Uterus (tissue), 4 donors: ENCODE results near the gene C1orf105. TPM values are rescaled to one million over a fixed set of nuclear protein-coding genes. Genes with fewer than 3 reads are reported as not detected.

Source experiments
- DNase-seq, 2 donors: peaks; one replicate each; pipeline ENCODE4 v3.0.0-alpha.2; 2019 to 2020
- H3K27ac ChIP-seq, 2 donors: fragments of 200-600 bp; sonication (generic); 1 replicate in 1 of 2; 2 replicates in 1 of 2; pipeline ENCODE4 v1.5.1; 2016 to 2018
- H3K27me3 ChIP-seq, 2 donors: fragments of 200-600 bp; sonication (generic); one replicate each; pipeline ENCODE4 v1.5.1; 2018 to 2019; ENCODE audit warnings: control low read depth in 1 of 2
- H3K36me3 ChIP-seq, 2 donors: fragments of 200-600 bp; sonication (generic); one replicate each; pipeline ENCODE4 v1.5.1; 2019; ENCODE audit warnings: control low read depth in 1 of 2
- H3K4me1 ChIP-seq, 2 donors: fragments of 200-600 bp; sonication (generic); one replicate each; pipeline ENCODE4 v1.5.1; 2018 to 2019; ENCODE audit warnings: control low read depth in 1 of 2
- H3K4me3 ChIP-seq, 2 donors: fragments of 200-600 bp; sonication (generic); 1 replicate in 1 of 2; 2 replicates in 1 of 2; pipeline ENCODE4 v1.5.1; 2018 to 2019; ENCODE audit warnings: mild to moderate bottlenecking in 1 of 2
- H3K9me3 ChIP-seq, 2 donors: fragments of 200-600 bp; sonication (generic); one replicate each; pipeline ENCODE4 v1.5.1; 2019; ENCODE audit warnings: control low read depth in 1 of 2
- POLR2A ChIP-seq, 2 donors: fragments of 450-650 bp; IDR thresholded peaks; one replicate each; pipeline ENCODE4 v1.6.1; 2016; ENCODE audit warnings: antibody characterized with exemption in 2 of 2, mild to moderate bottlenecking in 1 of 2, moderate library complexity in 1 of 2
- intact Hi-C: fragments of 100-400 bp; cut with DNase I; formaldehyde crosslinking; loops from one replicate; pipeline ENCODE4 v1.15.1; 2023; ENCODE audit warnings: low total_unique reads
- total RNA-seq, 4 donors: library from RNA; depleted of rRNA in 3 of 4; stranded (reverse); fragments of >200 nt in 3 of 4; gene quantifications; one replicate each; pipeline versions ENCODE4 v1.1.0 to v1.2.4, GENCODE V29; 2014 to 2023
- TF ChIP-seq, protein P1 (sequence below), 4 experiments: fragments of 200-600 bp in 2 of 4; fragments of 450-650 bp in 2 of 4; sonication (generic) in 2 of 4; IDR thresholded peaks; one replicate each; pipeline ENCODE4 v1.5.1; 2016 to 2019; ENCODE audit warnings: antibody characterized with exemption in 4 of 4, mild to moderate bottlenecking in 2 of 4, moderate library complexity in 1 of 4
- donor health status: DM: yes; HTN: yes; CAD: no.

The C1orf105 gene
- total RNA-seq, 4 donors from 2014 or later = not detected

DNA sequence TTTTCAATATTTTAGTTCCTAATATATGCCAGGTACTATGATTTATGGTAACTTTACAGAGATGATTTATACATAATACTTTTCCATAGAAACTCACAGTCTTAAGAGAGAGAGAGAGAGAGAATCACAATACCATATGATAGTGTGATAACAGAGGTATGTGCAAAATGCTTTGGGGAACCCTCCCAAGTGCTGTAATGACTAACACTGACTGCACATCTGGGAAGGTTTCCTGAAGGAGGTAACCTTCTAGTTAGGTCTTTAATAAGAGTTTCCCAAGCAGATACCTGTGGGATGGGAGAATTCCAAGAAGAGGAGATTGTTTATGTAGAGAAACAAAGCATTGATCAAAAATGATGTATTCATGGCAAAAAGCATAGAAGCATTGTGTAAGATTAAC is 58.0 kb downstream of the C1orf105 start:
- no peaks in the 10 kb centered on the region for H3K4me1 ChIP-seq
- no peaks in the 10 kb centered on the region for H3K27me3 ChIP-seq
- no peak overlapping the region for H3K27ac ChIP-seq
- H3K36me3 ChIP-seq = no peaks in the 10 kb centered on the region
- DNase-seq = no peak
- no peaks in the 10 kb centered on the region for H3K9me3 ChIP-seq
- TF ChIP-seq, protein P1, sequence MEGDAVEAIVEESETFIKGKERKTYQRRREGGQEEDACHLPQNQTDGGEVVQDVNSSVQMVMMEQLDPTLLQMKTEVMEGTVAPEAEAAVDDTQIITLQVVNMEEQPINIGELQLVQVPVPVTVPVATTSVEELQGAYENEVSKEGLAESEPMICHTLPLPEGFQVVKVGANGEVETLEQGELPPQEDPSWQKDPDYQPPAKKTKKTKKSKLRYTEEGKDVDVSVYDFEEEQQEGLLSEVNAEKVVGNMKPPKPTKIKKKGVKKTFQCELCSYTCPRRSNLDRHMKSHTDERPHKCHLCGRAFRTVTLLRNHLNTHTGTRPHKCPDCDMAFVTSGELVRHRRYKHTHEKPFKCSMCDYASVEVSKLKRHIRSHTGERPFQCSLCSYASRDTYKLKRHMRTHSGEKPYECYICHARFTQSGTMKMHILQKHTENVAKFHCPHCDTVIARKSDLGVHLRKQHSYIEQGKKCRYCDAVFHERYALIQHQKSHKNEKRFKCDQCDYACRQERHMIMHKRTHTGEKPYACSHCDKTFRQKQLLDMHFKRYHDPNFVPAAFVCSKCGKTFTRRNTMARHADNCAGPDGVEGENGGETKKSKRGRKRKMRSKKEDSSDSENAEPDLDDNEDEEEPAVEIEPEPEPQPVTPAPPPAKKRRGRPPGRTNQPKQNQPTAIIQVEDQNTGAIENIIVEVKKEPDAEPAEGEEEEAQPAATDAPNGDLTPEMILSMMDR (IDR thresholded peaks at IDR 0.05) = no peak
- TF ChIP-seq POLR2A (IDR thresholded peaks at IDR 0.05) = no peak
- H3K4me3 ChIP-seq = no peak overlapping the region
- intact Hi-C loops = no loop called here

DNA sequence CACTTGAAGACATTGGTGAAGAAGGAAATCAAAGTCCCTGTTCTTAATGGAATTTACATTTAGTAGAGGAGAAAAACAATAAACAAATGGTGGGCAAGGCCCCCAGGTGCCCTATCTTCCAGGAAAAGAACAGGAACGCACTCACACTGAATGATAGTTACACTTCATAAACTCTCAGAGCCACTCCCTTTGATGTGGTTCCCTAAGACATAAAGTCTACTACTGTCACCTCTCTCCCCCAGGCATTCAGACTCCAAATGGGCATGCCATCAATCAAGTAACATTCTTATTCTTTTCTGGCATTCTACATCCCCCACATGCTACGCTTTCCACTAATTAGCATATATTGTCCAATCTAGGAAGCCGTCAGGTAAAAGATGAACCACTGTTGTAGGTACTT is 59.9 kb downstream of the C1orf105 start:
- Histone ChIP-seq H3K36me3 (no peaks in the 10 kb centered on the region), H3K27me3 (no peaks in the 10 kb centered on the region), H3K4me1 (no peaks in the 10 kb centered on the region), H3K27ac (no peak overlapping the region), H3K4me3 (no peak overlapping the region), H3K9me3 (no peaks in the 10 kb centered on the region)
- intact Hi-C loops = no loop called here
- DNase-seq = no peak
- TF ChIP-seq, protein P1 (IDR thresholded peaks at IDR 0.05) = no peak

DNA sequence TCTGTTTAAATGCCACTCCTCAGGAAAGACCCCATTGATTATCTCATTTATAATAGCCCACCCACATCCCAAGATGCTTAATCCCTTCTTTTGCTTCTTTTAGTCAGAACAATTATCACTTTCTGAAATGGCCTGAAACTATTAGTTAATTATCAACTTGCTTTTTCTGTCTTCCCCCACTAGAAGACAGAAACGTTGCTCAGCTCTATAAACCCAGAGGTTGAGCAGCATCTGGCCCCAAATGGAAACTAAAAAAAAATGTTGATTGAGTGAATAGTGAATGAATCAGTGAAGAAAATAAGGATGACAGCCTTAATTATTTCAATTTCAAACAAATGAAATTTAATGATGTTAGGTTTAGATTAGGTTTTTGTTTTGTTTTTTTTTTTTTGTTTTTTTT is 61.6 kb downstream of the C1orf105 start:
- no peak overlapping the region for H3K27ac ChIP-seq
- no peak overlapping the region for H3K4me3 ChIP-seq
- H3K4me1 ChIP-seq = no peaks in the 10 kb centered on the region
- H3K9me3 ChIP-seq = no peaks in the 10 kb centered on the region
- no peaks in the 10 kb centered on the region for H3K27me3 ChIP-seq
- TF ChIP-seq, protein P1 (IDR thresholded peaks at IDR 0.05) = no peak
- TF ChIP-seq POLR2A (IDR thresholded peaks at IDR 0.05) = no peak
- DNase-seq = no peak
- H3K36me3 ChIP-seq = no peaks in the 10 kb centered on the region
- intact Hi-C loops = no loop called here

DNA sequence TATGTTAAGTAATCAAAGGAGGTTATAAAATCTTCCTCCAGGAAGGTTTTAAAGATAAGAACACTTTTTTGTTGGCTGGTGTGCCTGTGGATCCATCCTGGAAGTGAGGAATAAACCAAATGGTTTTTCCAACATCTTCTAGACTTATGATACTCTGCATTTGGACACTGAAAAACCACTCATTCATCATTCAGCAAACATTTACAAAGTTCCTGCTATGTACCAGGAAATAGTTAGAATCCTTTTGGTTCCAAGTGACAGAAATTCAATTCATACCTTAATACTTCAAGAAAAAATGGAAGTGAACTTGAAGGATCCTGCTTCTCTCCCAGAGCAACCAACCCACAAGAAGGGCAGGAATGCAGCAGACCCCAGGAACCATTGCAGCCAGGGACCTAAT is 63.0 kb downstream of the C1orf105 start:
- TF ChIP-seq POLR2A (IDR thresholded peaks at IDR 0.05) = no peak
- TF ChIP-seq, protein P1 (IDR thresholded peaks at IDR 0.05) = no peak
- Histone ChIP-seq H3K27ac (no peak overlapping the region), H3K4me1 (no peaks in the 10 kb centered on the region), H3K36me3 (no peaks in the 10 kb centered on the region), H3K9me3 (no peaks in the 10 kb centered on the region), H3K27me3 (no peaks in the 10 kb centered on the region), H3K4me3 (no peak overlapping the region)
- intact Hi-C loops = no loop called here
- no peak for DNase-seq

DNA sequence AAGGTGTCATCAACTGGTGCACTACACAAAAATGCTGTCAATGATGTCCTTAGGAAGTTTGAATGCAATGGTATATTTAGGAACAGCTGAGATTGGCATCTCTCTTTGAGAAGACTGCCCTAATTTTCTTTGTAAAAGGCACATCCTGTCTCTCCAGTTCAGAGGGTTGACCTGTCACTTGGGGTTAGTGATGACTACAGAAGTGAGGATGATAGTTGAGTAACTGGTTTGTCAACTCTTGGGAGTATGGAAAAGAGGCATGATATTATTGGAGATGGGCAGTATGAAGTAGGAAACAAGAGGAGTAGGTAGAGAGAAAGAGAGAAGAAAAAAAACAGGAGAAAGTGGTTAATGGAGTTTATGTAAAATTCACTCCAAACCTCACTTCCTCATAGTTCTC is 63.8 kb downstream of the C1orf105 start:
- no peak for TF ChIP-seq POLR2A (IDR thresholded peaks at IDR 0.05)
- TF ChIP-seq, protein P1 (IDR thresholded peaks at IDR 0.05) = no peak

More for the DNA sequence above, 63.8 kb downstream of the C1orf105 start:
- H3K27me3 ChIP-seq = no peaks in the 10 kb centered on the region
- no peak overlapping the region for H3K27ac ChIP-seq
- H3K4me3 ChIP-seq = no peak overlapping the region
- H3K9me3 ChIP-seq = no peaks in the 10 kb centered on the region
- H3K36me3 ChIP-seq = no peaks in the 10 kb centered on the region
- no peak for DNase-seq
- no peaks in the 10 kb centered on the region for H3K4me1 ChIP-seq
- intact Hi-C loops = no loop called here
